Common myeloid progenitor, CD34-positive (primary cell): Measurements from ENCODE around the gene PRKACA.
A peak's percentile ranks its signal among the peaks of the same experiment; 100 is the strongest.

ENCODE experiments used
- CTCF ChIA-PET: fragments of 350-600 bp; sonication (Branson Sonifier 250); formaldehyde crosslinking; loops from one replicate; lab custom pipeline; 2021; ENCODE audit warnings: antibody characterized with exemption; lab: Charles Lee
- POLR2A ChIA-PET: fragments of 350-600 bp; sonication (Branson Sonifier 250); formaldehyde crosslinking; loops from one replicate; lab custom pipeline; 2021; ENCODE audit warnings: antibody characterized with exemption; lab: Charles Lee
- DNase-seq, 3 donors: peaks; one replicate each; pipeline versions ENCODE4 v3.0.0 to v3.0.0-alpha.2; 2013
- H3K27ac ChIP-seq, 2 experiments: 1 replicate in 1 of 2; 2 replicates in 1 of 2; pipeline ENCODE4 v1.7.0; 2013; ENCODE audit warnings: inconsistent platforms in 2 of 2, low read length in 2 of 2, mild to moderate bottlenecking in 2 of 2, low read depth in 1 of 2, moderate library complexity in 1 of 2; ENCODE audit not compliant: severe bottlenecking in 2 of 2, insufficient read depth in 1 of 2, poor library complexity in 1 of 2
- H3K27me3 ChIP-seq, 5 experiments: replicated peaks in 2 of 5; 1 replicate in 3 of 5; 2 replicates in 2 of 5; pipeline versions ENCODE4 v1.6.1 to v1.7.0; 2013; ENCODE audit warnings: low read length in 4 of 5, mild to moderate bottlenecking in 2 of 5, moderate library complexity in 2 of 5, inconsistent platforms in 1 of 5; ENCODE audit not compliant: insufficient read depth in 5 of 5, control insufficient read depth in 4 of 5
- H3K36me3 ChIP-seq, 4 experiments: 1 replicate in 2 of 4; 2 replicates in 2 of 4; pipeline versions ENCODE4 v1.6.1 to v1.7.0; 2013; ENCODE audit warnings: low read length in 3 of 4, control low read depth in 1 of 4, mild to moderate bottlenecking in 1 of 4; ENCODE audit not compliant: control insufficient read depth in 4 of 4, insufficient read depth in 4 of 4
- H3K4me1 ChIP-seq, 4 experiments: 1 replicate in 3 of 4; 2 replicates in 1 of 4; pipeline versions ENCODE4 v1.6.1 to v1.7.1; 2013; ENCODE audit warnings: low read length in 3 of 4, mild to moderate bottlenecking in 3 of 4, control low read depth in 1 of 4, inconsistent platforms in 1 of 4, moderate library complexity in 1 of 4; ENCODE audit not compliant: control insufficient read depth in 4 of 4, insufficient read depth in 4 of 4; ENCODE audit errors: control extremely low read depth in 1 of 4
- H3K4me3 ChIP-seq, 7 experiments: 1 replicate in 4 of 7; 2 replicates in 3 of 7; pipeline versions ENCODE4 v1.5.1 to v1.7.0; 2013; ENCODE audit warnings: mild to moderate bottlenecking in 7 of 7, low read length in 6 of 7, moderate library complexity in 6 of 7, inconsistent platforms in 2 of 7, low read depth in 2 of 7, control low read depth in 1 of 7; ENCODE audit not compliant: insufficient read depth in 4 of 7, control insufficient read depth in 1 of 7; ENCODE audit errors: extremely low read depth in 1 of 7
- H3K9me3 ChIP-seq, 5 experiments: 1 replicate in 4 of 5; 2 replicates in 1 of 5; pipeline versions ENCODE4 v1.6.1 to v1.7.1; 2013; ENCODE audit warnings: low read length in 4 of 5, mild to moderate bottlenecking in 2 of 5, inconsistent platforms in 1 of 5, low read depth in 1 of 5, moderate library complexity in 1 of 5; ENCODE audit not compliant: control insufficient read depth in 4 of 5, insufficient read depth in 2 of 5; ENCODE audit errors: control extremely low read depth in 1 of 5
- WGBS: methylation state at CpG from one replicate; pipeline ENCODE4 v1.1.5; 2013; ENCODE audit not compliant: insufficient coverage; 5-methylcytosine and 5-hydroxymethylcytosine counted together

PRKACA gene

GRCh38 chr19:14096272-14096992, 21.1 kb downstream of the PRKACA start:
- Histone ChIP-seq H3K27me3 (no peaks in the 10 kb centered on the region), H3K9me3 (peaks cover 0 to 6% (median 0%) of the 10 kb centered on the region in 5 experiments), H3K4me1 (peaks cover 0 to 13% (median 9%) of the 10 kb centered on the region in 4 experiments), H3K36me3 (peaks cover 2 to 24% (median 14%) of the 10 kb centered on the region in 4 experiments), H3K27ac (no peak overlapping the region), H3K4me3 (no peak overlapping the region)
- ChIA-PET POLR2A (no interaction called here), CTCF (interaction anchor here (0.6 to 2.1 kb wide), 5 partner anchors 9 to 213 kb away, joined by 3 to 15 read pairs (median 3); partner anchors contain the start of gene ASF1B)
- WGBS, result 98% methylated on average over 5 of the region's 11 CpGs
- DNase-seq, result no peak

- 100% methylated on average over 2 of the region's 7 CpGs for WGBS
- peaks cover 2 to 15% (median 9%) of the 10 kb centered on the region in 4 experiments for H3K36me3 ChIP-seq
- peaks cover 0 to 15% (median 10%) of the 10 kb centered on the region in 4 experiments for H3K4me1 ChIP-seq
- POLR2A ChIA-PET, result no interaction called here
- CTCF ChIA-PET, result interaction anchor here (1.1 to 3.9 kb wide), 4 partner anchors 8 to 51 kb away, joined by 3 to 25 read pairs (median 3); partner anchors contain the start of gene ASF1B
- no peak overlapping the region for H3K27ac ChIP-seq
- no peak for DNase-seq
- peaks cover 0 to 6% (median 0%) of the 10 kb centered on the region in 5 experiments for H3K9me3 ChIP-seq
- no peaks in the 10 kb centered on the region for H3K27me3 ChIP-seq
- H3K4me3 ChIP-seq, result no peak overlapping the region
Observed at GRCh38 chr19:14094854-14095253, 22.7 kb downstream of the PRKACA start.

GRCh38 chr19:14093117-14093823, 24.3 kb downstream of the PRKACA start:
- WGBS, result 92% methylated on average over 9 of the region's 9 CpGs
- POLR2A ChIA-PET, result no interaction called here
- DNase-seq, result no peak
- no peaks in the 10 kb centered on the region for H3K27me3 ChIP-seq
- H3K36me3 ChIP-seq, result peaks cover 3 to 23% (median 14%) of the 10 kb centered on the region in 4 experiments
- peaks cover 0 to 6% (median 0%) of the 10 kb centered on the region in 5 experiments for H3K9me3 ChIP-seq
- no peak overlapping the region for H3K27ac ChIP-seq
- CTCF ChIA-PET, result interaction anchor here (0.7 to 3.9 kb wide), 3 partner anchors 21 to 218 kb away, joined by 3 to 25 read pairs (median 3); no protein-coding TSS in a partner anchor
- H3K4me3 ChIP-seq, result no peak overlapping the region
- H3K4me1 ChIP-seq, result peaks cover 0 to 18% (median 17%) of the 10 kb centered on the region in 4 experiments

- peak overlapping the region in 1 of 2 experiments; percentile 80 for H3K27ac ChIP-seq
- ChIA-PET CTCF (interaction anchor here (0.7 to 3.9 kb wide), 7 partner anchors 9 to 33 kb away, joined by 3 to 25 read pairs (median 3); no protein-coding TSS in a partner anchor), POLR2A (interaction anchor here (1.1 to 1.6 kb wide), 3 partner anchors 10 to 26 kb away, joined by 4 to 5 read pairs (median 4); partner anchors contain the start of gene PRKACA)
- peaks cover 0 to 6% (median 0%) of the 10 kb centered on the region in 5 experiments for H3K9me3 ChIP-seq
- WGBS, result 13% methylated on average over 7 of the region's 15 CpGs
- H3K4me3 ChIP-seq, result peak overlapping the region; percentile 76 to 86 (median 81)
- H3K4me1 ChIP-seq, result peaks cover 0 to 18% (median 17%) of the 10 kb centered on the region in 4 experiments
- H3K27me3 ChIP-seq, result no peaks in the 10 kb centered on the region
- peak in 2 of 3 donors; percentile 56 to 57 for DNase-seq
- H3K36me3 ChIP-seq, result peaks cover 3 to 23% (median 13%) of the 10 kb centered on the region in 4 experiments
Observed at GRCh38 chr19:14091813-14092462, 25.6 kb downstream of the PRKACA start.

- CTCF ChIA-PET, result interaction anchor here (0.7 to 3.9 kb wide), 5 partner anchors 10 to 32 kb away, joined by 3 to 25 read pairs (median 4); no protein-coding TSS in a partner anchor
- peaks cover 0 to 6% (median 0%) of the 10 kb centered on the region in 5 experiments for H3K9me3 ChIP-seq
- H3K4me1 ChIP-seq, result peaks cover 0 to 18% (median 17%) of the 10 kb centered on the region in 4 experiments
- no peaks in the 10 kb centered on the region for H3K27me3 ChIP-seq
- 0% methylated on average over 25 of the region's 72 CpGs for WGBS
- peak; percentile 89 to 93 (median 92) for DNase-seq
- peak overlapping the region; percentile 46 to 80 for H3K27ac ChIP-seq
- H3K4me3 ChIP-seq, result peak overlapping the region; percentile 76 to 86 (median 81)
- H3K36me3 ChIP-seq, result peaks cover 5 to 19% (median 13%) of the 10 kb centered on the region in 4 experiments
- POLR2A ChIA-PET, result interaction anchor here (0.5 to 1.6 kb wide), 4 partner anchors 9 to 361 kb away, joined by 3 to 5 read pairs (median 4); partner anchors contain the start of gene PRKACA
Observed at GRCh38 chr19:14091081-14091812, 26.3 kb downstream of the PRKACA start.
